Activated CD4-positive, alpha-beta T cell treated with anti-CD3 and anti-CD28 coated beads, Interleukin-2, amount 50 U/mL, for 48 hours (primary cell): ENCODE measurements around the gene CARD9.
A peak's percentile ranks its signal among the peaks of the same experiment; 100 is the strongest.
"Not testable (repeated sequence)": the region's sequence is repeated elsewhere in the genome, so short reads cannot be mapped to it uniquely, and the experiment has no call there.

Experiments
- DNase-seq, 2 experiments: peaks; one replicate each; pipeline ENCODE4 v3.0.0-alpha.2; 2020

Gene CARD9

GRCh38 chr9:136363106-136363948 is 10.1 kb downstream of the CARD9 start, which contains the start of gene DNLZ:
TSS of gene DNLZ (minus strand) at chr9:136363744. CDS start at chr9:136363714, 30 bp downstream.
- peak; percentile 98 for DNase-seq

- DNase-seq = no peak
Observed at GRCh38 chr9:136362450-136362784, 11.1 kb downstream of the CARD9 start.

DNA sequence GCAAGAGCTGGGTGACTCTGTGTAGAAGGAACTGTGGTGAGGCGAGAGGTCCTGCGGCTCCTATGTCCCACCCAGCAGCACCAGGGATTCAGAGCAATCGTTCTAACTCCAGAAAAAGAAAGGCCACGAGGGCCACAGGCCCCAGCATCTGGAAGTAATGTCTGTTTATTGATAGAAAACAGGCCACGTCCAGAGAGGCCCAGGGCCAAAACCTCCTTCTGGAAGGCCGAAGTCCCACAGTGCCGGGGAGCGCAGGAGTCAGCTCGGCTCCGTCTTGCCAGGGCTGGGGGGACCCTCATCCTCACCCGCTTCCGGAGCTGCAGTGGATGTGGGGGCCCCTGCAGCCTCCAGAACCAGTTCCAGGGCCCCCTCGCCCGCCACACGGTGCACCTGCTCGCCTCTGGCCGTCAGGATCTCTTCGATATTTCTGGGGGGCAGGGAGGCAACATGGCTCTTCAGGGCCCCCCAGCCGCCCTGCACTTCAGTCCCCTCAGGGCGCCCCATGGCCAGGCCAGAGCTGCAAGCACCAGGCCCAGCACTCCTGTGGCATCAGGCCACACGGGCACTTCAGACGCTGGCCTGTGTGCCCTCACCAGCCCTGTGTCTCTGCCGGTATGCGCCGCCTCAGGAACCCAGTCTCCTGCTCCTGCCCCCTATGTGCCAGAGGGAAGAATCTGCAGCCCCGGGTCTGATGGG is 11.6 kb downstream of the CARD9 start:
- DNase-seq = no peak

GRCh38 chr9:136361047-136361753 is 12.3 kb downstream of the CARD9 start:
- DNase-seq = no peak

DNA sequence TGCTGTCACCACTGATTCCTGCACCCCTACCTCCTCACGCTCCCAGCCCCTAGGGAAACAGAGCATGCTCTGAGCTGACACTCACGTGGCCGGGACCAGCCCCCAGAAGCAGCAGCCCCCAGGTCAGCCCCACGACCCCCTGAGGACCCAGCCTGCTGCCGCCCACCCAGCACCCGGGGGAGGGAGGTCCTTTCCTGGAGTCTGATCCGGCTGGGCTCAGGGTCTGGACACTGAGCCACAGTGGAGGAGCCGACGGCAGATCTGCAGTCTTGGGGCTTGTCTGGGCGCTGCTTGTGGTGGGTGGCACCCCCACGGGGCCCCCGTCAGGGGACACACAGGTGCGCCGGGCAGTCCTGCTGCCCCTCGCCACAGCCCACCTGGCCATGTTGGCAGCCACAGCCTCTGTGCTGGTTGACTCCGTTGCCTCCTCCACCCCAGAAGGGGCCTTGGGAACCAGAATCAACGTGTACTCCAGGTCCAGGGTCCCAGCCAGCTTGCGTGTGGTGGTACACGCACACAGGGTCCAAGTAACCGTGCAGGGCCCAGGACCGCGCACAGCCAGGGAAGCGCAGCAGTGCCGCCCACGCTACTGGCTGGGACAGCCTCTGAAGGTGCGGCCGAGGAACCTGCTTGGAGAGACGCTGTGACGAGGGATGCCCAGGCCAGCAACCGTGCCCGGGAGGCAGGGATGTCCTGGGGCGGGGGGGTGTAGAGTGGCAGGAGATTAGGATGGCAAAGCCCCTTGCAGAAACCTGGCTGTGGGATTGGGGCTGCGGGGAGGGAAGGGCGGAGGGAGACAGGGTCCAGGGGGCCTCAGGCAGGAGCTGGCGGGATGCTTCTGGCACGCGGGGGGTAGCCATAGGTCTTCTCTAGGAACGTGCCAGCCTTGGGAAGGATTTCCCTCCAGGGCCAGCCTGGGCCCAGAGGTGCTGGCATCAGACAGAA is 13.4 kb downstream of the CARD9 start:
- DNase-seq = no peak

GRCh38 chr9:136358888-136359287 is 14.6 kb downstream of the CARD9 start:
- DNase-seq = no peak

GRCh38 chr9:136358016-136358415 is 15.5 kb downstream of the CARD9 start:
- no peak for DNase-seq

- no peak for DNase-seq
Observed at GRCh38 chr9:136357202-136357725, 16.2 kb downstream of the CARD9 start.

DNA sequence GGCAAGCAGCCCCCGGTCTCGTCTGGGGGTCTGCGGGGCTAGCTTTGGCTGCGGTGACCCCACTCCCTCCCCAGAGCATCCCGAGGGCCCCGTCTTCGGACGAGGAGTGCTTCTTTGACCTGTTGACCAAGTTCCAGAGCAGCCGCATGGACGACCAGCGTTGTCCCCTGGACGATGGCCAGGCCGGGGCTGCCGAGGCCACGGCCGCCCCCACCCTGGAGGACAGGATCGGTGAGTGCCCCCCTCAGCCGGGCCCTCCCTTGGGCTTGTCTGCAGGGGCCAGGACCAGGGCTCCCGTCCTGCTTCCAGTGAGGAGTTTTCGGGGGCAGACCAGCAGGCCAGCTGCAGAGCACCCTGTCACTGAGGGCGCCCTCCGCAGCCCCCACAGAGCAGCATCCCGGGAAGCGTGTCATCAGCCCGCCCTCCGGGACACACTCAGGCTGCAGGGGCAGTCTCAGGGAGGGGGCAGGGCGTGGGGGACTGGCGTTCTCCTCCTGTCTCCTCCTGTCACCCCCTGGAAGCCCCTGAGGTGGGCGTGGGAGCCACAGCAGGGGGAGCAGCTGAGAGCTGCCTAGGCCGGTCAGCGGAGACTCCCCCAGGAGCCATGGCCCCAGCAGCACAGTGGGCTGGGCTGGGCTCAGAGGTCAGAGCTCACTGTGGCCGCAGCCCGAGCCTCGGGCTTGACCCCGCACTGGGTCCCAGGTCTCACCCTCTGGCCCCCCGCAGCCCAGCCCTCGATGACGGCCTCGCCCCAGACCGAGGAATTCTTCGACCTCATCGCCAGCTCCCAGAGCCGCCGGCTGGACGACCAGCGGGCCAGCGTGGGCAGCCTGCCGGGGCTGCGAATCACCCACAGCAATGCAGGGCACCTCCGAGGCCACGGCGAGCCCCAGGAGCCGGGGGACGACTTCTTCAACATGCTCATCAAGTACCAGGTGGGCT is 17.6 kb downstream of the CARD9 start:
- no peak for DNase-seq

DNA sequence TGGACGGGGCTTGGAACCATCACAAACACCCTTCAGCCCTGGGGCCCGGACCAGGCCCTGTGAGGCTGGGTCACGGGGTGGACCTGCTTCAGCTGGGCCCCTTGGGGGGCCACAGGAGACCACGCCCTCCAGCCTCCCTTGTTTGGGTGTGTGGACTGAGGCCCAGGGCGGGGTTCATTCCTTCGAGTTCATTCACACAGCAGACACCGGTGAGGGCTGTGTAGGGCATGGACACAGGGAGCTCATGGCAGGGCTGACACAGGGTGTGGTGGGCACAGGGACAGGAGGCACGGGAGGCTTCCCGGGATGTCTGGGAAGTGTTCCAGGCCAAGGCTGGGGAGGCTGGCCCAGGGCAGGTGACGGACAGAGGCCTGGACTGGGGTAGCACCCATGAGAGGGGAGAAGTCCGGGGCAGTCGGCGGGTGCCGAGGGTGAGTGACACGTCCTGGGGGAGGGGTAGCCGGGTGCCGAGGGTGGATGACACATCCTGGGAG is 18.8 kb downstream of the CARD9 start:
- DNase-seq = no peak

- no peak for DNase-seq
Observed at GRCh38 chr9:136353757-136354488, 19.5 kb downstream of the CARD9 start.

DNA sequence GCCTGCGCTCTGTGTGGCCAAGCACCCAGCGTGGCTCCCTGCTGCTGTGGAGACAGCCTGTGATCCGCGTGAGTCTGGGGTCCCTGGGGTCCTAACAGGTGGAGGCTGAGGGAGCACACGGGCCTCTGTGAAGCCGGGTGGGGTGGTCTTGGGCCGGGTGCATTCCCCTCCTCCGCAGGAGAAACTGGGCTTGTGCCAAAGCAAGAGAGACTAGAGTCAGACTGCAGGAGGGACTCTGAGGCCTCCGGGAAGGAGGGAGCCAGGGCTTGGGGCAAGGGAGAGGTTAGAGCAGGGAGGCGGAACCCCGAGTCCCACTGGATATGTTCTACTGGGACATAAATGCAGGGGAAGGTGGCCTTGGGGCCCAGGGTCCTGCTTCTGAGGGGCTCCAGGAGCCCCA is 20.4 kb downstream of the CARD9 start:
- no peak for DNase-seq

- DNase-seq = no peak
Observed at GRCh38 chr9:136352682-136353081, 20.8 kb downstream of the CARD9 start.

DNA sequence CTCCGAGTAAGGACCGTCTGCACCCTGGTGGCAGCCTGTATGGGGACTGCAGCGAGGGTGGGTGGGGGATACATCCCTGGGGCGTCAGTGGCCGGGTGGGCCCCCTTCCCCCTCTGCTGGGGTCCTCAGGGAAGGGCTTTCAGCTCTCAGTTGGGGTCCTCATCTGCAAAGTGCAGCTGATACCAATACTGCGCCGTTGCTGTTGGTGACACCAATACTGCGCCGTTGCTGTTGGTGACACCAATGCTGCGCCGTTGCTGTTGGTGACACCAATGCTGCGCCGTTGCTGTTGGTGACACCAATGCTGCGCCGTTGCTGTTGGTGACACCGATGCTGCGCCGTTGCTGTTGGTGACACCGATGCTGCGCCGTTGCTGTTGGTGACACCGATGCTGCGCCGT is 21.6 kb downstream of the CARD9 start:
- DNase-seq = not testable (repeated sequence)

DNA sequence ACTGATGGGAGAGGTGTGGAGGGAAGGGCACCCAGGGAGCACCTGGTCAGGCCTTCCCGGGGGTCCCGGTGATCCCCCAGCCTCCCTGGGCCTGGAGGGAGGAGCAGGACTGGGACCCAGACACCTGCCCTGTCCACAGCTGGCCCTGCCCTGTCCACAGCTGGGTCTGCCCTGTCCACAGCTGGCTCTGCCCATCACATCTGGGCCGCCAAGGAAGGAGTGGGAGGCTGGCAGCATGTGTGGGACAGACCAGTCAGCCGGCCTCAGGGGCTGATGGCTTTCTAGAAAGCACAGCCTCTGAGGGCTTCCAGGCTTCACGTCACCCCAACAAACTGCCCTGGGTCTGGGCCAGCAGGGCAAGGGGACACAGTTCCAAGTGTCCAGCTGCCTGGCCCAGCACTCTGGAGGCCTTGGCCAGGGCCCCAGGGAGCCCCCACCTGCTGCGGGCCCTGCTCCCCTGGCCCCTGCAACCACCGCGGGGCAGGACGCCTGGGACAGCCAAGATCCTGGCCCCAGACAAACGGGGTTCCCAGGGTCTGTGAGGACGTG is 22.1 kb downstream of the CARD9 start:
- no peak for DNase-seq

DNA sequence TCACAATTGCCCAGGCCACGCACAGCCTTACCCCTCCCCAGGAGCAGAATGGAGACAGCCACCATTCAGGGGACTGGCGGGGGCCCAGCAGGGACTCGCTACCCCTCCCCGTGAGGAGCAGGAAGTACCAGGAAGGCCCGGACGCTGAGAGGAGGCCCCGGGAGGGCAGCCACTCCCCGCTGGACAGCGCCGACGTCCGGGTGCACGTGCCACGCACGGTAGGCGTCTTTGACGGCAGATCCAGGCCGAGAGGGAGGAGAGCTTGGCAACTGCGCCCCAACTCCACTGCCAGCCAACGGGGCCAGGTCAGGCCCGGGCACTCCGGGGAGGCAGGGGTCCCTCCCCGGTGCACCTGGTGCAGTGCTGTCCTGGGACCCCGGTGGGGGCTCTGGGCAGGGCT is 23.9 kb downstream of the CARD9 start:
- no peak for DNase-seq

DNA sequence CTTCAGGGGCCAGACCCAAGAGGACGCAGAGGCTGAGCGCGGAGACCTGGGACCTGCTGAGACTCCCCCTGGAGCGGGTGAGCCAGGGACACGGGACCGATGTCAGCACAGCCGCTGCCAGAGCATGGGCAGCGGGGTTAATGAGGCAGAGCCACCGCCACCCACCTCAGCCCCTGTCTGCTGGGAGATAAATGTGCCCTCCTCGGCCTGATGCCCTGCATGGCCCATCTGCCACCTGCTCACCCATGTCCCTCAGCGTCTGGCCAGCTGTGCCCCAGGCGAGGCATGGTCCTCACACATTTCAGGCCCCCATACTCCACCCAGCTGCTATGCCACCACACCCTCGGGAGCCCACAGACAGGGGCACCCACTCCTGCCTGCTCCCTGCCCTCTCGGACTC is 24.8 kb downstream of the CARD9 start:
- no peak for DNase-seq

GRCh38 chr9:136347472-136348256 is 25.8 kb downstream of the CARD9 start:
- DNase-seq = no peak

DNA sequence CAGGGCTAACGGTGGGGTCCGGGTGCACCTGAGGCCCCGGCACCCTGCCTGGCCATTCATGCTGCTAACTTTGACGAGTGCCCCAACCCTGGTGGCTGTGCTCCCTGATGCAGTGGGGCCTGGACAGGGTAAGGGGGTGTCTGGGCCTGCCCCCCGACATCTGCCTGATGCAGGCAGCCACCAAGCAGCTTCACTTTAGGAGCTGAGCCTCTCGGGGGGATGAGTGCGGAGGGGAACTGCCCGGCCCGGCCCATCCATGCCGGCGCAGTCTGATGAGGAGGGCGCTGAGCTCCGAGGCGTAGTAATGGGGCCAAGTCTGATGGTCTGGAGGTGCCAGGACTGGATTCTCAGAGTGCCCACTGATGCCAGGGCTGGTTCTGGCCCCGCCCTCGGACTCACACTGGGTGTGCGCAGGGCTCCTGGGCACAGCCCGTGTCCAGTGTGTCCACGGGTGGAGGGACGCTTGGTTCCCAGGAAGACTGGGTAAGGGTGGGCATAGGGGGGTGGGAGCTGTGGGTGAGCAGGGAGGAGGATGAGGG is 26.5 kb downstream of the CARD9 start:
- no peak for DNase-seq
